ENCODE measurements around the gene NACC2.

The NACC2 gene

DNA sequence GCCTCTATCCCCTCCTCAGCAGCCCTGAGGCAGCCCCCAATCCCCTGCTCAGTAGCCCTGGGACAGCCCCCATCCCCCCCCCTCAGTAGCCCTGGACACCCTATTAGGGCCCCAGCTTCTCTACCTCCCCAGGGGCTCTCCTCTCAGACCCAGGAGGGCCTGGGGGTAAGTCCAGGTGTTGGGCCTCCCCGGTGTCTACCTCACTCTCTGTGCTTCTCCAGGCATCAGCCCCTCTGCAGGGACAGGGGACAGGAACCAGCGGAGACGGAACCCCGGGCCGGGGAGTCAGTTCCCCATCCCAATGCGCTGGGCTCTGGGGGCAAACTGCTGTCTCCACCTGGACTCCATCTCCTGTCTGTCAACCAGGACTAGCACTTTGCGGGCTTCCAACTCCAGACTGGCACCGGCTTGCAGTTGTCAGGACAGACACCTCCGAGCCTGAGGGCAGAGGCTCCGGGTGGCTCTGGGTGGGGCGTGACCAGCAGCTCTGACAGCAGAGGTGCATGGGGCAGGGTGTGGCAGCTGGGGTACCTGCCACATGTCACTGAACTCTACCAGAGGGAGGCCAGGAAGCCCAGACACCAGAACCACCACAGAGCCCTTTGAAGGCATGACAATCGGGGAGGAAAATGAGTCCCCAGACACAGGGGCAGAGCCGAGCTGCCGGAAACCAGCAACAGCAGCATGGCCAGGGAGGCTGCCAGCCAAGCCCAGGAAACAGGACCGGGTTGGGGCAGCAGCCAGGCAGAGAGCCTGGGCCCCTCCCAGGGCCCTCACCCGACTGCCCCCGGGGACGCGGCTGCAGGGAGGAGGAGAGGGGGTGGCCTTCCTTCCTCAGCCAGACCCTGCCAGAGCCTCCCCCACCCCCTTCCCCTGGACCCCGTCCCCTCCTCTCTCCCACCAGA is 116.2 kb downstream of the NACC2 start:
- H2BK15ac ChIP-seq (ENCODE audit: low read length): peak overlapping the region; percentile 4
- H3K4me3 ChIP-seq (ENCODE audit: low read length in 2 of 2): no peak overlapping the region
- H4K8ac ChIP-seq (ENCODE audit: low read depth, low read length): peak overlapping the region; percentile 43
- no peak for DNase-seq (ENCODE audit: low spot score)
- H2BK12ac ChIP-seq (ENCODE audit: low read length): no peak overlapping the region
- H3K79me1 ChIP-seq (ENCODE audit: low read depth, low read length): peaks cover 5% of the 10 kb centered on the region
- H3K4me2 ChIP-seq (ENCODE audit: insufficient read depth, low read length, poor library complexity, severe bottlenecking): no peak overlapping the region
- H3K18ac ChIP-seq (ENCODE audit: low read length): peak overlapping the region; percentile 24
- H3K23ac ChIP-seq (ENCODE audit: low read depth, low read length, poor library complexity): no peak overlapping the region
- no peak overlapping the region for H4K91ac ChIP-seq (ENCODE audit: low read depth, low read length, poor library complexity)
- H3K4ac ChIP-seq (ENCODE audit: low read length): no peak overlapping the region
- H3K14ac ChIP-seq (ENCODE audit: low read length): no peak overlapping the region
- no peak overlapping the region for H2BK5ac ChIP-seq (ENCODE audit: low read length)
- H3K4me1 ChIP-seq (ENCODE audit: control insufficient read depth in 2 of 2, insufficient read depth in 1 of 2, low read depth in 1 of 2, low read length in 2 of 2): peaks cover 6 to 10% of the 10 kb centered on the region in 2 donors
- H3K9ac ChIP-seq (ENCODE audit: low read depth, low read length, poor library complexity): no peak overlapping the region
- H3K27ac ChIP-seq (replicated peaks; ENCODE audit: low read length): no peak overlapping the region
- peak overlapping the region; percentile 92 for H2AK5ac ChIP-seq (ENCODE audit: low read depth, low read length)
- no CpG with 5 or more reads among the region's 20 CpGs for WGBS, 2 donors (ENCODE audit: extremely low coverage in 2 of 2, insufficient read length in 2 of 2, insufficient replicate concordance in 1 of 2)
- no peaks in the 10 kb centered on the region for H3K36me3 ChIP-seq (replicated peaks in 1 of 2; ENCODE audit: control insufficient read depth in 2 of 2, insufficient read depth in 2 of 2, low read length in 2 of 2)
- H2BK120ac ChIP-seq (ENCODE audit: low read depth, low read length): peak overlapping the region; percentile 81
- peak overlapping the region; percentile 22 for H2AFZ ChIP-seq (ENCODE audit: low read length)
- peaks cover 0 to 38% (median 0%) of the 10 kb centered on the region in 3 experiments for H3K27me3 ChIP-seq (ENCODE audit: control insufficient read depth in 3 of 3, insufficient read depth in 3 of 3, low read depth in 1 of 3, low read length in 3 of 3)
- no peaks in the 10 kb centered on the region for H3K9me3 ChIP-seq (replicated peaks in 1 of 2; ENCODE audit: control insufficient read depth in 2 of 2, insufficient read depth in 1 of 2, low read depth in 1 of 2, low read length in 2 of 2)

- peak overlapping the region; percentile 60 for H2BK5ac ChIP-seq (ENCODE audit: low read length)
- H3K27ac ChIP-seq (replicated peaks; ENCODE audit: low read length): no peak overlapping the region
- no peak for DNase-seq (ENCODE audit: low spot score)
- no peak overlapping the region for H3K14ac ChIP-seq (ENCODE audit: low read length)
- peak overlapping the region; percentile 74 for H3K18ac ChIP-seq (ENCODE audit: low read length)
- no peak overlapping the region for H3K9ac ChIP-seq (ENCODE audit: low read depth, low read length, poor library complexity)
- no peak overlapping the region for H4K91ac ChIP-seq (ENCODE audit: low read depth, low read length, poor library complexity)
- H3K4me3 ChIP-seq (ENCODE audit: low read length in 2 of 2): no peak overlapping the region
- H3K23ac ChIP-seq (ENCODE audit: low read depth, low read length, poor library complexity): peak overlapping the region; percentile 22
- H3K4me2 ChIP-seq (ENCODE audit: insufficient read depth, low read length, poor library complexity, severe bottlenecking): no peak overlapping the region
- no peaks in the 10 kb centered on the region for H3K9me3 ChIP-seq (replicated peaks in 1 of 2; ENCODE audit: control insufficient read depth in 2 of 2, insufficient read depth in 1 of 2, low read depth in 1 of 2, low read length in 2 of 2)
- H2AFZ ChIP-seq (ENCODE audit: low read length): peak overlapping the region; percentile 65
- H2BK15ac ChIP-seq (ENCODE audit: low read length): peak overlapping the region; percentile 81
- no peak overlapping the region for H4K8ac ChIP-seq (ENCODE audit: low read depth, low read length)
- no peak overlapping the region for H2BK120ac ChIP-seq (ENCODE audit: low read depth, low read length)
- H3K4ac ChIP-seq (ENCODE audit: low read length): no peak overlapping the region
- WGBS, 2 donors (ENCODE audit: extremely low coverage in 2 of 2, insufficient read length in 2 of 2, insufficient replicate concordance in 1 of 2): no CpG with 5 or more reads among the region's 13 CpGs
- H3K27me3 ChIP-seq (ENCODE audit: control insufficient read depth in 3 of 3, insufficient read depth in 3 of 3, low read depth in 1 of 3, low read length in 3 of 3): peaks cover 0 to 18% (median 0%) of the 10 kb centered on the region in 3 experiments
- H3K36me3 ChIP-seq (replicated peaks in 1 of 2; ENCODE audit: control insufficient read depth in 2 of 2, insufficient read depth in 2 of 2, low read length in 2 of 2): no peaks in the 10 kb centered on the region
- H3K79me1 ChIP-seq (ENCODE audit: low read depth, low read length): peaks cover 5% of the 10 kb centered on the region
- H3K4me1 ChIP-seq (ENCODE audit: control insufficient read depth in 2 of 2, insufficient read depth in 1 of 2, low read depth in 1 of 2, low read length in 2 of 2): peaks cover 6 to 10% of the 10 kb centered on the region in 2 donors
- no peak overlapping the region for H2BK12ac ChIP-seq (ENCODE audit: low read length)
- peak overlapping the region; percentile 53 for H2AK5ac ChIP-seq (ENCODE audit: low read depth, low read length)
Observed at GRCh38 chr9:135976944-135977343, 118.1 kb downstream of the NACC2 start.

GRCh38 chr9:135976531-135976930 is 118.6 kb downstream of the NACC2 start:
- no peak overlapping the region for H3K4me3 ChIP-seq (ENCODE audit: low read length in 2 of 2)
- H2BK120ac ChIP-seq (ENCODE audit: low read depth, low read length): no peak overlapping the region
- H2BK15ac ChIP-seq (ENCODE audit: low read length): peak overlapping the region; percentile 77
- H4K8ac ChIP-seq (ENCODE audit: low read depth, low read length): no peak overlapping the region
- H2AK5ac ChIP-seq (ENCODE audit: low read depth, low read length): peak overlapping the region; percentile 53
- H3K4me2 ChIP-seq (ENCODE audit: insufficient read depth, low read length, poor library complexity, severe bottlenecking): no peak overlapping the region
- H3K27ac ChIP-seq (replicated peaks; ENCODE audit: low read length): no peak overlapping the region
- no peak overlapping the region for H3K4ac ChIP-seq (ENCODE audit: low read length)
- peaks cover 6 to 10% of the 10 kb centered on the region in 2 donors for H3K4me1 ChIP-seq (ENCODE audit: control insufficient read depth in 2 of 2, insufficient read depth in 1 of 2, low read depth in 1 of 2, low read length in 2 of 2)
- H4K91ac ChIP-seq (ENCODE audit: low read depth, low read length, poor library complexity): no peak overlapping the region
- H2BK5ac ChIP-seq (ENCODE audit: low read length): no peak overlapping the region
- no peaks in the 10 kb centered on the region for H3K36me3 ChIP-seq (replicated peaks in 1 of 2; ENCODE audit: control insufficient read depth in 2 of 2, insufficient read depth in 2 of 2, low read length in 2 of 2)
- WGBS, 2 donors (ENCODE audit: extremely low coverage in 2 of 2, insufficient read length in 2 of 2, insufficient replicate concordance in 1 of 2): no CpG with 5 or more reads among the region's 13 CpGs
- H3K79me1 ChIP-seq (ENCODE audit: low read depth, low read length): peaks cover 5% of the 10 kb centered on the region
- no peak overlapping the region for H2BK12ac ChIP-seq (ENCODE audit: low read length)
- no peak overlapping the region for H3K23ac ChIP-seq (ENCODE audit: low read depth, low read length, poor library complexity)
- H2AFZ ChIP-seq (ENCODE audit: low read length): peak overlapping the region; percentile 65
- peaks cover 0 to 18% (median 0%) of the 10 kb centered on the region in 3 experiments for H3K27me3 ChIP-seq (ENCODE audit: control insufficient read depth in 3 of 3, insufficient read depth in 3 of 3, low read depth in 1 of 3, low read length in 3 of 3)
- no peaks in the 10 kb centered on the region for H3K9me3 ChIP-seq (replicated peaks in 1 of 2; ENCODE audit: control insufficient read depth in 2 of 2, insufficient read depth in 1 of 2, low read depth in 1 of 2, low read length in 2 of 2)
- H3K9ac ChIP-seq (ENCODE audit: low read depth, low read length, poor library complexity): no peak overlapping the region
- H3K14ac ChIP-seq (ENCODE audit: low read length): no peak overlapping the region
- no peak for DNase-seq (ENCODE audit: low spot score)
- no peak overlapping the region for H3K18ac ChIP-seq (ENCODE audit: low read length)

DNA sequence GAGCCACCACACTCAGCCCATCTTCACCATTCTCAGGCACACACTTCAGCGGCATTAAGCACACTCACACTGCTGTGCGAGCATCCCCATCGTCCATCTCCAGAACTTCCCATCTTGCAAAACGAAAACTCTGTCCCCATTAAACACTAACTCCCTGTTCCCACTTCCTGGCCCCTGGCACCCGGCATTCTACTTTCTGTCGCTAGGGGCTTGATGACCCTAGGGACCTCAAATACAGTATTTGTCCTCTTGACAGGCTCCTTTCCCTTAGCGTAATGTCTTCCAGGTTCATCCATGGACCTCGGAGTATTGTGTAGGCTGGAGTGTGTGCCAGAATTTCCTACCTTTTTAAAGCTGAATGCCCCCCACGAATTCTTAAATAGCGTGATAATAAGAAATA is 119.3 kb downstream of the NACC2 start:
- Histone ChIP-seq H4K91ac (ENCODE audit: low read depth, low read length, poor library complexity) (no peak overlapping the region), H3K4me3 (ENCODE audit: low read length in 2 of 2) (no peak overlapping the region), H3K18ac (ENCODE audit: low read length) (no peak overlapping the region), H2AFZ (ENCODE audit: low read length) (no peak overlapping the region), H3K4me1 (ENCODE audit: control insufficient read depth in 2 of 2, insufficient read depth in 1 of 2, low read depth in 1 of 2, low read length in 2 of 2) (peaks cover 6 to 15% of the 10 kb centered on the region in 2 donors), H2BK5ac (ENCODE audit: low read length) (no peak overlapping the region), H2BK15ac (ENCODE audit: low read length) (no peak overlapping the region), H3K9me3 (replicated peaks in 1 of 2; ENCODE audit: control insufficient read depth in 2 of 2, insufficient read depth in 1 of 2, low read depth in 1 of 2, low read length in 2 of 2) (no peaks in the 10 kb centered on the region), H2BK120ac (ENCODE audit: low read depth, low read length) (no peak overlapping the region), H3K36me3 (replicated peaks in 1 of 2; ENCODE audit: control insufficient read depth in 2 of 2, insufficient read depth in 2 of 2, low read length in 2 of 2) (no peaks in the 10 kb centered on the region), H3K79me1 (ENCODE audit: low read depth, low read length) (peaks cover 5% of the 10 kb centered on the region), H3K9ac (ENCODE audit: low read depth, low read length, poor library complexity) (no peak overlapping the region), H3K14ac (ENCODE audit: low read length) (no peak overlapping the region), H3K27me3 (ENCODE audit: control insufficient read depth in 3 of 3, insufficient read depth in 3 of 3, low read depth in 1 of 3, low read length in 3 of 3) (peaks cover 0 to 15% (median 0%) of the 10 kb centered on the region in 3 experiments), H4K8ac (ENCODE audit: low read depth, low read length) (no peak overlapping the region), H3K23ac (ENCODE audit: low read depth, low read length, poor library complexity) (no peak overlapping the region), H2BK12ac (ENCODE audit: low read length) (no peak overlapping the region), H3K27ac (replicated peaks; ENCODE audit: low read length) (no peak overlapping the region), H2AK5ac (ENCODE audit: low read depth, low read length) (no peak overlapping the region), H3K4me2 (ENCODE audit: insufficient read depth, low read length, poor library complexity, severe bottlenecking) (no peak overlapping the region), H3K4ac (ENCODE audit: low read length) (no peak overlapping the region)
- DNase-seq (ENCODE audit: low spot score): no peak
- WGBS, 2 donors (ENCODE audit: extremely low coverage in 2 of 2, insufficient read length in 2 of 2, insufficient replicate concordance in 1 of 2): no CpG with 5 or more reads among the region's 10 CpGs

Measured in neuronal stem cell (in vitro differentiated cells).